ENCODE data around the gene PLA2G4B.

DNA sequence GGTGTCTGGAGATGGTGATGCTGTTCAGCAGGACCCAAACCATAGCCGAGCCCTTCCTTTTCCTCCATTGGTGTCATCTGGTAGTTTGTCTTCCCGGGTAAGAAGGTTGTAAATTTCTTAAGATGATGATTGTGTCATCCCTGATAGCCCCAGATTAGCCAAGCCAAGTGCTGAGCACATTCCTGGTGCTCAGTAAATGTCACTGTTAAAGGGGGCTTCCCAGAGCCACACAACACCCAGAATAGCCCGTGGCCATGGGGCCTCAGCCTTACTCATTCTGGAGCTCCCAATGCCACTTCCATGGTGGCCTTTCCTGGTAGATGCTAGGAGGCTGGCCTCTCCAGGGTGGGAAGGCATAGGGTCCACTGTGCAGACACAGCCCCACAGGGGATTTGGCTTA lies 4.6 kb upstream of the PLA2G4B start:
- no peak for TF ChIP-seq CTCF (IDR thresholded peaks at IDR 0.05)
- TF ChIP-seq ZFX (IDR thresholded peaks at IDR 0.05; ENCODE audit: borderline replicate concordance): no peak

Data from 22Rv1 (cell line).